WTC11 (cell line): Measurements from ENCODE around the gene SMARCB1. TPM values are rescaled to one million over a fixed set of nuclear protein-coding genes. Genes with fewer than 3 reads are reported as not detected.

ENCODE experiments used
- ATAC-seq: fragments of 200-7000 bp; cut with Tn5 transposase; 2 replicates; pipeline ENCODE4 v1.10.0; 2021; ENCODE audit warnings: mild to moderate bottlenecking, moderate library complexity
- CTCF ChIA-PET: fragments of 300-600 bp; sonication (Branson Sonifier 250); formaldehyde crosslinking; loops from one replicate; lab custom pipeline; 2021; ENCODE audit warnings: antibody characterized with exemption; lab: Charles Lee
- POLR2A ChIA-PET: fragments of 350-600 bp; sonication (Branson Sonifier 250); formaldehyde crosslinking; loops from one replicate; lab custom pipeline; 2021; ENCODE audit warnings: antibody characterized with exemption; lab: Charles Lee
- DNase-seq: peaks from one replicate; pipeline ENCODE4 v3.0.0; 2021; ENCODE audit warnings: low spot score
- H3K27ac Mint-ChIP-seq: 2 replicates; pipeline ENCODE4 v1.8.0; 2021; ENCODE audit warnings: mixed read lengths
- H3K27me3 Mint-ChIP-seq: 2 replicates; pipeline ENCODE4 v1.8.0; 2021; ENCODE audit warnings: low read depth, mild to moderate bottlenecking, moderate library complexity, mixed read lengths
- H3K36me3 Mint-ChIP-seq: 2 replicates; pipeline ENCODE4 v1.8.0; 2021; ENCODE audit warnings: mixed read lengths
- H3K4me1 Mint-ChIP-seq: 2 replicates; pipeline ENCODE4 v1.8.0; 2022; ENCODE audit warnings: mixed read lengths
- H3K4me3 Mint-ChIP-seq: 2 replicates; pipeline ENCODE4 v1.8.0; 2021; ENCODE audit warnings: mild to moderate bottlenecking, moderate library complexity, mixed read lengths
- H3K9me3 Mint-ChIP-seq: 2 replicates; pipeline ENCODE4 v1.8.0; 2021; ENCODE audit warnings: mixed read lengths
- ATF2 ChIP-seq: sonication (generic); formaldehyde crosslinking; IDR thresholded peaks from 2 replicates; pipeline ENCODE4 v1.8.1; 2022; ENCODE audit warnings: low read depth, missing genetic modification reagents, borderline replicate concordance
- ATF6 ChIP-seq: sonication (generic); formaldehyde crosslinking; IDR thresholded peaks from 2 replicates; pipeline ENCODE4 v1.8.1; 2023; ENCODE audit warnings: mild to moderate bottlenecking, missing genetic modification reagents
- CREB1 ChIP-seq: sonication (generic); formaldehyde crosslinking; IDR thresholded peaks from 2 replicates; pipeline ENCODE4 v1.8.0; 2023; ENCODE audit warnings: mild to moderate bottlenecking, missing genetic modification reagents
- CREM ChIP-seq: sonication (generic); formaldehyde crosslinking; IDR thresholded peaks from 2 replicates; pipeline ENCODE4 v1.8.1; 2022; ENCODE audit warnings: mild to moderate bottlenecking, missing genetic modification reagents, moderate library complexity
- CTCF ChIP-seq: fragments of 200-600 bp; IDR thresholded peaks from 2 replicates; pipeline ENCODE4 v1.8.0; 2022; ENCODE audit warnings: antibody characterized with exemption
- ERG ChIP-seq: fragments of 250-450 bp; sonication (Bioruptor Pico); IDR thresholded peaks from 2 replicates; pipeline ENCODE4 v1.8.0; 2021; ENCODE audit warnings: mild to moderate bottlenecking
- MLX ChIP-seq: sonication (generic); formaldehyde crosslinking; IDR thresholded peaks from 2 replicates; pipeline ENCODE4 v1.8.1; 2023; ENCODE audit warnings: mild to moderate bottlenecking, missing genetic modification reagents, moderate library complexity
- NR3C1 ChIP-seq: sonication (generic); formaldehyde crosslinking; conservative IDR thresholded peaks from 2 replicates; pipeline ENCODE4 v1.8.1; 2023; ENCODE audit warnings: low read depth, mild to moderate bottlenecking, missing genetic modification reagents
- PRDM15 ChIP-seq: sonication (generic); formaldehyde crosslinking; IDR thresholded peaks from 2 replicates; pipeline ENCODE4 v1.8.0; 2022; ENCODE audit warnings: missing genetic modification reagents
- ZBTB43 ChIP-seq: sonication (generic); formaldehyde crosslinking; IDR thresholded peaks from 2 replicates; pipeline ENCODE4 v1.8.1; 2023; ENCODE audit warnings: mild to moderate bottlenecking, missing genetic modification reagents
- ZNF671 ChIP-seq: fragments of 250-450 bp; sonication (Bioruptor Pico); IDR thresholded peaks from 2 replicates; pipeline ENCODE4 v1.8.0; 2021; ENCODE audit warnings: mild to moderate bottlenecking
- ZSCAN18 ChIP-seq: fragments of 250-450 bp; sonication (Bioruptor Pico); IDR thresholded peaks from 2 replicates; pipeline ENCODE4 v2.1.2; 2022; ENCODE audit warnings: mild to moderate bottlenecking, moderate library complexity
- total RNA-seq: library from RNA; stranded (reverse); gene quantifications from 3 replicates; pipeline ENCODE4 v1.2.3, GENCODE V29; 2021

Gene SMARCB1
- total RNA-seq, 1 experiment from 2014 or later: 135 TPM

- TF ChIP-seq MLX (CRISPR knock-in tag) (no peak), ZSCAN18 (CRISPR knock-in tag) (no peak), ATF2 (CRISPR knock-in tag) (no peak), CREM (no peak), ATF6 (CRISPR knock-in tag) (no peak), CREB1 (CRISPR knock-in tag) (no peak), ZNF671 (CRISPR knock-in tag) (no peak), CTCF (no peak), ZBTB43 (no peak), ERG (no peak), NR3C1 (CRISPR knock-in tag) (no peak), PRDM15 (CRISPR knock-in tag) (no peak)
- TF ChIP-seq, all 79 proteins: peak for 0
- Mint-ChIP-seq H3K27me3 (no peaks in the 10 kb centered on the region; the same call in 1 of the 2 replicates), H3K9me3 (no peaks in the 10 kb centered on the region), H3K4me1 (peaks cover 16% of the 10 kb centered on the region), H3K27ac (no peak overlapping the region), H3K4me3 (no peak overlapping the region), H3K36me3 (0 out of 2 replicates have a peak, but pooled peaks cover 2% of the 10 kb centered on the region)
- ATAC-seq (no peak), DNase-seq (no peak)
- CTCF ChIA-PET: interaction anchor here (1.0 kb wide), 1 partner anchor 16 kb away, joined by 3 read pairs; the partner anchor contains the start of gene CHCHD10
- POLR2A ChIA-PET: no interaction called here
These were observed 3.3 kb upstream of the SMARCB1 start for GRCh38 chr22:23783265-23784150.
